SJCRH30 (cell line): ENCODE data around the gene PHACTR4. TPM values are rescaled to one million over a fixed set of nuclear protein-coding genes. Genes with fewer than 3 reads are reported as not detected.

Experiments
- DNase-seq, 2 experiments: peaks; one replicate each; pipeline ENCODE4 v3.0.0-alpha.2; 2015 to 2020
- H3K27ac ChIP-seq: fragments of 250-450 bp; sonication (Bioruptor Pico); 2 replicates; pipeline ENCODE4 v1.5.1; 2020; ENCODE audit warnings: mild to moderate bottlenecking, moderate library complexity
- H3K27me3 ChIP-seq: fragments of 250-450 bp; sonication (Bioruptor Pico); 2 replicates; pipeline ENCODE4 v1.5.1; 2020; ENCODE audit warnings: mild to moderate bottlenecking, moderate library complexity
- H3K36me3 ChIP-seq: fragments of 250-450 bp; sonication (Bioruptor Pico); 2 replicates; pipeline ENCODE4 v1.5.1; 2020; ENCODE audit warnings: mild to moderate bottlenecking, moderate library complexity
- H3K4me1 ChIP-seq: fragments of 250-450 bp; sonication (Bioruptor Pico); 2 replicates; pipeline ENCODE4 v1.5.1; 2020; ENCODE audit warnings: mild to moderate bottlenecking, moderate library complexity
- H3K4me3 ChIP-seq: fragments of 250-450 bp; sonication (Bioruptor Pico); 2 replicates; pipeline ENCODE4 v1.5.1; 2020; ENCODE audit warnings: mild to moderate bottlenecking, moderate library complexity
- H3K9me3 ChIP-seq: fragments of 250-450 bp; sonication (Bioruptor Pico); replicated peaks from 2 replicates; pipeline ENCODE4 v1.5.1; 2020; ENCODE audit warnings: mild to moderate bottlenecking, moderate library complexity
- total RNA-seq: library from RNA; depleted of rRNA; stranded (reverse); fragments of >200 nt; shearing (Covaris generic); gene quantifications from 2 replicates; pipeline ENCODE4 v1.2.3, GENCODE V29; 2014

Gene PHACTR4
- total RNA-seq, 1 experiment from 2014 or later: 38.2 TPM

DNA sequence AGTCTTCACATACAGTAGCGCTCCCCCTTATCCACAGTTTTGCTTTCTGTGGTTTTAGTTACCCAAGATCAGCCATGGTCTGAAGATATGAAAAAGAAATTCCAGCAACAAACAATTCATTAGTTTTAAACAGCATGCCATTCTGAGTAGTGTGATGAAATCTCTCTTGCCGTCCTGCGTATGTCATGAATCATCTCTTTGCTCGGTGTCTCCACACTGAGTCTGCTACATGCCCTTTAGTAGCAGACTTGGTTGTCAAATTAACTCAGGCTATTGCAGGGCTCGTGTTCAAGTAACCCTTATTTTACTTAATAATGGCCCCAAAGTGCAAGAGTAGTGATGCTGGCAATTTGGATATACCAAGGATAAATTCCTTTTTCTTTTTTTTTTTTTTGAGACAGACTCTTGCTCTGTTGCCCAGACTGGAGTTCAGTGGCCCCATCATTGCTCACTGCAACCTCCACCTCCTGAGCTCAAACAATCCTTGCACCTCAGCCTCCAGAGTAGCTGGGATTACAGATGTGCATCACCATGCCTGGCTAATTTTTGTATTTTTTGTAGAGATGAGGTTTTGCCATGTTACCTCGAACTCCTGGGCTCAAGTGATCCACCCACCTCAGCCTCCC lies 22.6 kb downstream of the PHACTR4 start:
- H3K27me3 ChIP-seq: no peaks in the 10 kb centered on the region
- H3K9me3 ChIP-seq: no peaks in the 10 kb centered on the region
- no peaks in the 10 kb centered on the region for H3K4me1 ChIP-seq
- H3K4me3 ChIP-seq: no peak overlapping the region
- no peak overlapping the region for H3K27ac ChIP-seq
- peaks cover 13% of the 10 kb centered on the region for H3K36me3 ChIP-seq
- no peak for DNase-seq

DNA sequence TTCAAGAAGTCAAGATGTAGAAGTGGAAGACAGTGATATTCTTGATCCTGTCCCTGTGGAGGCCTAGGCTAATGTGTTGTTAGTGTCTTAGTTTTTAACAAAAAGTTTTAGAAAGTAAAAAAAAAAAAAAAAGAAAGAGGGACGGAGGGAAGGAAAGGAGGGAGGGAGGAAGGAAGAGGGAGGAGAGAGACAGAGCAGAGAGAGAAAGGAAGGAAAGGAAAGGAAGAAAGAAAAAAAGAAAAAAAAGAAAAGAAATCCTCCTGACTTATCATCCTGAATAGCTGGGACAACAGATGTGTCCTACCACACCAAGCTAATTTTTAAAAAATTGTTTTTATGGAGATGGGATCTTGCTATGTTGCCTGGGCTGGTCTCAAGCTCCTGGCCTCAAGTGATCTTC lies 24.6 kb downstream of the PHACTR4 start:
- H3K9me3 ChIP-seq: no peaks in the 10 kb centered on the region
- H3K4me1 ChIP-seq: no peaks in the 10 kb centered on the region
- H3K27me3 ChIP-seq: no peaks in the 10 kb centered on the region
- no peak for DNase-seq
- no peak overlapping the region for H3K4me3 ChIP-seq
- peaks cover 19% of the 10 kb centered on the region for H3K36me3 ChIP-seq
- no peak overlapping the region for H3K27ac ChIP-seq

DNA sequence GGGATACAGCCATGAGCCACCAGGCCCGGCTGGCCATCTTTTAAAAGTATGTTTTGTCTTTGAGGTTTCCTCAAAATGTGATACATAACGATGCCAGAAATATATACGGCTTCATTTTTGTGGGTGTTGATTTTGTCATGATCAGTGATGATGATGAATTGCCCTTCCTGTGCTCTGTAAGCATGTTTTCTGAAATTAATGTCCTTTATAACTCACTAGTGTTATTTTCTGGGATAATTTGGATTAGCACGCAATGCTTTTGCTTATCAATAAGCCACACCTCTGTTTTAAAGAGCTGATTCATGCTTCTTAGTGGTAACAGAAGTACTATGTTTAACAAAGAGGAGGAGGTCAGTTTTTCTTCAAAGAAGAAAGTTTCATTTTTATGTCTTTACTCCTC lies 25.6 kb downstream of the PHACTR4 start:
- Histone ChIP-seq H3K4me1 (no peaks in the 10 kb centered on the region), H3K27me3 (no peaks in the 10 kb centered on the region), H3K4me3 (no peak overlapping the region), H3K9me3 (no peaks in the 10 kb centered on the region), H3K36me3 (peaks cover 22% of the 10 kb centered on the region), H3K27ac (no peak overlapping the region)
- no peak for DNase-seq

DNA sequence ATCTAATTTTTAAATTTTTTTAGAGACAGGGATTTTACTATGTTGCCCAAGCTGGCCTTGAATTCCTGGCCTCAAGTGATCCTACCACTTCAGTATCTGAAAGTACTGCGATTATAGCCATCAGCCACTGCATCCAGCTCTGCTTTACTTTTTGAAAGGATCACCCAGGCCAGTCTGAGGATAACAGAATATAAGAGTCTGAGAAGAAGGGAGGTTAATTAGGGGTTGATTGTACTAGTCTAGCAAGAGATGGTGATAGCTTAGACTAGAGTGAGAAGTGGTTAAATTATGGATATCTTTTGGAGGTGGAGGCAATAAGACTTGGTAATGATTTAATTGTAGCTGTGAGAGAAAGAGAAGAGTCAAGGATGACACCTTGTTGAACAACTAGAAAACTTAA lies 32.2 kb downstream of the PHACTR4 start:
- no peaks in the 10 kb centered on the region for H3K9me3 ChIP-seq
- peaks cover 14% of the 10 kb centered on the region for H3K36me3 ChIP-seq
- no peak overlapping the region for H3K27ac ChIP-seq
- H3K4me3 ChIP-seq: no peak overlapping the region
- DNase-seq: no peak
- no peaks in the 10 kb centered on the region for H3K27me3 ChIP-seq
- H3K4me1 ChIP-seq: no peaks in the 10 kb centered on the region

DNA sequence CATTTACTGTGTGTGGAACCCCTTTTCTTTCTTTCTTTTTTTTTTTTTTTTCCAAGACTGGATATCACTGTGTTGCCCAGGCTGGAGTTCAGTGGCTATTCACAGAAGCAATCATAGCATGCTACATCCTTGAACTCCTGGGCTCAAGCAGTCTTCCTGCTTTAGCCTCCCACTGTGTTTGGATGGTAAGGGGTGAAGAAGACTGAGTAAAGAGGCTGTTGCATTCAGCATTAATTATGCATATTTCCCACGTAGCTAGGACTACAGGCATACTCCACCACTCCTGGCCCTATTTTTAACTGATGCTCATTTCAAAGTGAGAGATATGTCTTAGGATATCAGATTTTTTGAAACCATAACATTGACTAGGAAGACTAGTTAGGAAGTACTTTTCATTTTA lies 39.5 kb downstream of the PHACTR4 start:
- Histone ChIP-seq H3K27me3 (no peaks in the 10 kb centered on the region), H3K9me3 (no peaks in the 10 kb centered on the region), H3K4me1 (no peaks in the 10 kb centered on the region), H3K27ac (no peak overlapping the region), H3K4me3 (no peak overlapping the region), H3K36me3 (peaks cover 21% of the 10 kb centered on the region)
- DNase-seq: no peak

DNA sequence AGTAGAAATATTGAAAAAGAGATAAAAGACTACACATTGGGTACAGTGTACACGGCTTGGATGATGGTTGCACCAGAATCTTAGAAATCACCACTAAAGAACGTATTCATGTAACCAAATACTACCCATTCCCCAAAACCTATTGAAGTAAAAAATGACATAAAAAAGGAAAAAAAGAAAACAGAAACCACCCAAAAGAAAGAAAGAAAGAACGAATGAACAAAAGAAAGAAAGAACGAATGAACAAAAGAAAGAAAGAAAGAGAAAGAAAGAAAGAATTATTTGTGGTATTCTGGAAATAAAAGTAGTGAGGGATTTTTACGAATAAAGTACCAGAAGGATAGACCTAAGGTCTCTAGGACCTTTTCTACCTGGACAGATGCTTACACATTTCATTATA lies 42.1 kb downstream of the PHACTR4 start:
- Histone ChIP-seq H3K27ac (no peak overlapping the region), H3K36me3 (peaks cover 21% of the 10 kb centered on the region), H3K27me3 (no peaks in the 10 kb centered on the region), H3K4me1 (no peaks in the 10 kb centered on the region), H3K9me3 (no peaks in the 10 kb centered on the region), H3K4me3 (no peak overlapping the region)
- no peak for DNase-seq

DNA sequence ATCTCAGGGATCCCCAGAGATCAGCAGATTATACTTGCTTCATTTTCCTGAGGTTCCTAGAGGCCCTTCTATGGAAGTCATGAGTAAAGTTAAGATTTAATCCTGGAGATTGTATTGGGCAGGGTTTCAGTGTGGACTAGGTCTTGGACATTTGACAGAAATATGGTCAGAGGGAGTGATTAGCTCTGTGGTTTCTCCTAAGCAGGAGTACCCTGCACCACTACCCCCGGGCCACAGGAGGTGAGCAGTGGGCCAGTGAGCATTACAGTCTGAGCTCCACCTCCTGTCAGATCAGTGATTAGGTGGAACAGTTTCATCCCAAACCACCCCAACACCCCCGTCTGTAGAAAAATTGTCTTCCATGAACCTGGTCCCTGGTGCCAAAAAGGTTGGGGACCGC lies 43.2 kb downstream of the PHACTR4 start:
- H3K4me3 ChIP-seq: no peak overlapping the region

DNA sequence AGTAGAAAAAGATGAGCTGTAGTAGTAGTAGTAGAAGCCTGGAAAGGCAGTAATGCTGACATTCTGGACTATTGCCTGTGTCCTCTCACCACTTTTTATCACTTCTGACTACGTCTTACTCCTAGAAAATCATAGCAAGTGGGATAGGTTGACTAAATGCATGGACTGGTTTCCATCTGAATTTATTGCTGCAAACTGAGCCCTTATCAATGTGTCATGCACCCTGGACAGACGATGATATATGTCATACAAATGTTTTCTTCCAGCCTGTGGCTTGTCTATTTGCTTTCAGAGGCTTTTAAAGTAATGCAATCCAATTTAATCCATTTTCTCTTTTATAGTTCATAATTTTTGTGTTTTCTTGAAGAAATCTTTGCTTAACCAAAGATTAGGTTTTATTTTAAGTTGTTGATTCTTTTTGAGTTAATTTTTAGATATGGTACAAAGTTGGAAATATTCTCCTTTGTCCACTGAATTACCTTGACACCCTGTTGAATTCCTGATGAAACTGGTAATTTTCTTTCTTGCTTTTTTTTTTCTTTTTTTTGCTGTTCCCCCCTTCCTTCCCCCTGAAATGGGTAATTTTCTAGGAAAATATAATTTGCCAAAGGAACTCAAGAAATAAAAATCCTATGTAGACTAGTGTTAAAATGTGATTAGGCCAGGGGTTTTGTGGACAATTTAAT lies 47.1 kb downstream of the PHACTR4 start:
- H3K9me3 ChIP-seq: no peaks in the 10 kb centered on the region
- no peaks in the 10 kb centered on the region for H3K4me1 ChIP-seq
- no peak overlapping the region for H3K4me3 ChIP-seq
- peaks cover 11% of the 10 kb centered on the region for H3K36me3 ChIP-seq
- DNase-seq: no peak
- no peak overlapping the region for H3K27ac ChIP-seq
- H3K27me3 ChIP-seq: no peaks in the 10 kb centered on the region

More for the DNA sequence above, 43.2 kb downstream of the PHACTR4 start:
- Histone ChIP-seq H3K27ac (no peak overlapping the region), H3K4me1 (no peaks in the 10 kb centered on the region), H3K9me3 (no peaks in the 10 kb centered on the region), H3K36me3 (peaks cover 21% of the 10 kb centered on the region), H3K27me3 (no peaks in the 10 kb centered on the region)
- DNase-seq: no peak

DNA sequence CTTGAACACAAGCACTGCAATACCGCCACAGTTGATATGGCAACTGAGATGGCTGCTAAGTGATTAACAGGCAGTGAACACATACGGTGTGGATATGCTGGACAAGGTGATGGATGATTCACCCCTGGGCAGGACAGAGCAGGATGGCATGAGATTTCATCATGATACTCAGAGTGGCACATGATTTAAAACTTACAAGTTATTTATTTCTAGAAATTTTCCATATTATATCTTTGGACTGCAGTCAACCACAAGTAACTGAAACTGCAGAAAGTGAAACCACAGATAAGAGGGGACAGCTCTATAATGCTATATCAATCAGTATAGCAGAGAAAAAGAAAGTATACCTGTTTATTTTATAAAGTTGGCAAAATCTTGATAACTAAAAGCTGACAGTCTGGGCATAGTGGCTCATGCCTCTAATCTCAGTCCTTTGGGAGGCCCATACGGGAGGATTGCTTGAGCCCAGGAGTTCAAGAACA lies 47.9 kb downstream of the PHACTR4 start:
- H3K4me3 ChIP-seq: no peak overlapping the region
- H3K27me3 ChIP-seq: no peaks in the 10 kb centered on the region
- H3K27ac ChIP-seq: no peak overlapping the region
- no peaks in the 10 kb centered on the region for H3K4me1 ChIP-seq
- no peak for DNase-seq
- H3K36me3 ChIP-seq: peaks cover 8% of the 10 kb centered on the region
- H3K9me3 ChIP-seq: no peaks in the 10 kb centered on the region

DNA sequence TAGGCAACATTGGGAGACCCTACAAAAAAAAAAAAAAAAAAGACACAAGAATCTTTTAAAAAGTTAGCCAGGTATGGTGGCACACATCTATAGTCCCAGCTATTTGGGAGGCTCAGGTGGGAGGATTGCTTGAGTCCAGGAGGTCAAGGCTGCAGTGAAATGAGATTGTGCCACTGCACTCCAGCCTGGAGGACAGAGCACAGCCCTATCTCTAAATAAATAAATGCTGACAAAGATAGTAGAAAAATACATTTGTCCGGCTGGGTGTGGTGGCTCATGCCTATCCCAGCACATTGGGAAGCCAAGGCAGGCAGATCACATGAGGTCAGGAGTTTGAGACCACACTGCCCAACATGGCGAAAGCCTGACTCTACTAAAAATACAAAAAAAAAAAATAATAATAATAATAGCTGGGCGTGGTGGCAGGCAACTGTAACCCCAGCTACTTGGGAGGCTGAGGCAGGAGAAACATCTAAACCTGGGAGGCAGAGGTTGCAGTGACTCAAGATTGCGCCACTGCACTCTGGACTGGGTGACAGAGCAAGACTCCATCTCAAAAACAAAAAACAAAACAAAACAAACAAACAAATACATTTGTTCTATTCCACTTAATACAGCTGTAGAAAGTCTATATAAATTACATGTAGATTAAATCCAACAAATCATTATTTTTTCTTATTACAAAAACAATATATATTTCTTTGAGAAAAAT lies 48.5 kb downstream of the PHACTR4 start:
- H3K27me3 ChIP-seq: no peaks in the 10 kb centered on the region
- no peak overlapping the region for H3K27ac ChIP-seq
- H3K9me3 ChIP-seq: no peaks in the 10 kb centered on the region
- peaks cover 8% of the 10 kb centered on the region for H3K36me3 ChIP-seq
- H3K4me3 ChIP-seq: no peak overlapping the region
- no peak for DNase-seq
- H3K4me1 ChIP-seq: no peaks in the 10 kb centered on the region

DNA sequence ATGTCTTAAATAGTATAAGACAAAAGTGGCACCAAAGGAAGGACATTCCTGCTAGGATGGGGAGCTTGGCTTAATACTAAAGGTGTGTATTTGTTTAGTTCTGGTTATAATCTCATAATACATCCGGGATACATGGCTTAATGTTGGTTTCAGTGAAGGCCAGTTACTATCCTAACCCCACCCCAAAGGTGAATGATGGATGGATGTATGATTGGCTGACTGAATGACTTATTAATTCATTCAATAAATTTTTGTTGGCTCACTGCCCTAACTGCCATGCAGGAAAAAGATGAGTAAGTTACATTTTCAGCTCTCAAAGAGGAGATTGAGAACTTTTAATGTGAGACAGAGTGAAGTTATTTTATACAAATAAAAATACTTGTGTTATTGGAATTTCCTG lies 52.2 kb downstream of the PHACTR4 start:
- Histone ChIP-seq H3K27ac (no peak overlapping the region), H3K27me3 (no peaks in the 10 kb centered on the region), H3K4me1 (no peaks in the 10 kb centered on the region), H3K4me3 (no peak overlapping the region), H3K36me3 (peaks cover 18% of the 10 kb centered on the region), H3K9me3 (no peaks in the 10 kb centered on the region)
- no peak for DNase-seq

DNA sequence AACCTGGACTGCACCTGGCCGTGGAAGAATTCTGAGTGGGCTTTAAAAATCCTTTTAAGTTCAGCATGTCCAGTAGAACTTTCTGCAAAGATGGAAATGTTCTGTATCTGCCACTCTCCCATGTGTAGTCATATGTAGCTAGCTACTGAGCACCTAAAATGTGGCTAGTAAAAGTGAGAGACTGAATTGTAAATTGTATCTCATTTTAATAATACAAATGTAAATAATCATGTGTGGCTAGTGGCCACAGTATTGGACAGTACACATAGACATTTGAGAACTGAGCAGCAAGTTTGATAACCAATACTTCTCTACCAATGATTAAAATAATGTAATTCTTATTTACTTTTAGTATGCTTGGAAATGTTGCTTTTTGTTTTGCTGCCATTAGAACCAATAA lies 57.3 kb downstream of the PHACTR4 start:
- Histone ChIP-seq H3K27ac (no peak overlapping the region), H3K27me3 (no peaks in the 10 kb centered on the region), H3K4me3 (no peak overlapping the region), H3K36me3 (peaks cover 14% of the 10 kb centered on the region), H3K9me3 (no peaks in the 10 kb centered on the region), H3K4me1 (no peaks in the 10 kb centered on the region)
- no peak for DNase-seq

DNA sequence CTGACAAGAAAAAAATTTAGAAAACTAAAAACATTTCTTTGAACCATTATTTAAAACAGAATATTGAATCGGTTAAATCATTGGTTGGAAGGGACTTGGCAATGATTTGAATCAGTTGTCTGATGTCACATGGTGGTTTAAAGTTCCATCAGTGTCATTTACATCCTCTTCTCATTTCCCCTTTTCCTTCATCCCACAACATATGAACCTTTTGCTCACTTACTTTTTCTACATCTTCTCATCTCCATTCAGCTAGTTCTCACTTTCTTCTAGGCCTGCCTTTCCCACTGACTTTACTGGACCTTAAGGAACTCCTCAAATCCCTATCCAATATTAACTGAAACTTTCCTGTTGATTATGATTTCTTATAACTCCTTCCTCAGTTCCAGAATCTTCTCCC lies 58.5 kb downstream of the PHACTR4 start:
- no peak overlapping the region for H3K27ac ChIP-seq

DNA sequence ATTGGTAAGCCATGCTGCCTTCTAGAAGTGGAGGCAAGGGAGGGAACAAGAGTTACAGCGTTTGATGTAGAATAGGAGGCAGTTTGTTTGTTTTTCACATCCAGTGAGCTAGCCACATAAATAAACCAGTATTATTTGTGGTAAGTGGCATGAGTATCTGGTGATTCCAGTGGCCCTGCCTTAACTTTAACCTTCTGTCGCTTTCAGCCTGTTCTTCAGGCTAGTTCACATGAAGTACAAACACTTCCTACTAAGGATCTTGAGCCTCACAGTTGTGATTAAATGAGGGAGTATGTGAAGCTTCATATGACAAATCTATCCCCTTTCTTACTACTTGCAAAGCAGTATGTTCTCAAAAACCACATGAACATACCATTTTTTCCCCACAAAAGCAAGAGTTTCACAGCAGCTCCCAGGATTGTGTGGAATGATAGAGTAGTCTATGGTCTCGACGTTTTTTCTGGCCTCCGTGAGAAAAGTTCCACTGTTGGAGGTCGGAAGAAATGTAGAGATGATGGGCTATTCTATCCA lies 59.5 kb downstream of the PHACTR4 start:
- no peaks in the 10 kb centered on the region for H3K4me1 ChIP-seq
- no peaks in the 10 kb centered on the region for H3K27me3 ChIP-seq
- no peak for DNase-seq
- no peak overlapping the region for H3K4me3 ChIP-seq
- peaks cover 12% of the 10 kb centered on the region for H3K36me3 ChIP-seq
- no peaks in the 10 kb centered on the region for H3K9me3 ChIP-seq
- no peak overlapping the region for H3K27ac ChIP-seq

More for the DNA sequence above, 58.5 kb downstream of the PHACTR4 start:
- H3K27me3 ChIP-seq: no peaks in the 10 kb centered on the region
- H3K9me3 ChIP-seq: no peaks in the 10 kb centered on the region
- DNase-seq: no peak
- no peak overlapping the region for H3K4me3 ChIP-seq
- H3K36me3 ChIP-seq: peaks cover 14% of the 10 kb centered on the region
- H3K4me1 ChIP-seq: no peaks in the 10 kb centered on the region

DNA sequence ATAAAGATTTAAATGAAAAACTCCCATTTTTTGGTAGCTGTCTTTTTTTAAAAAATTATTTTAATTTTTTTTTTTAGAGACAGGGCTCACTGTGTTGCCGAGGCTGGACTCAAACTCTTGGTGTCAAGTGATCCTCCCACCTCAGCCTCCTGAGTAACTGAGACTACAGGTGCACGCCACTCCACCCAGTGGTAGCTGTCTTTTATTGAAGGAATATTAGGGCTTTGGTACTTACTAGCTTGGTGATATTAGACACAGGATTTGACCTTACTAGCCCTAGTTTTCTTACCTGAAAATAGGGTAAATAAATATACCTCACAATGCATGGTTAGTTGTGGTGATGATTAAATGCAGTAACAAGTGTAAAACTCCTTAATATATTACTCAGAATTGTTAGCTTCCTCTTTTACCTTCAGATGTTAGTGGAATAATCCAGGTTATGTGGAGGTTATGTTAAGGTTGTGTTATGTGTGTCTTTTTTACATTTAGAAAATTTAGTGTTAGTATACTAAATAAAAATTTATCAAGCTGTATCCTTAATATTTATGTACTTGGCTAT lies 66.8 kb downstream of the PHACTR4 start:
- H3K27me3 ChIP-seq: no peaks in the 10 kb centered on the region
- H3K4me3 ChIP-seq: no peak overlapping the region
- H3K36me3 ChIP-seq: no peaks in the 10 kb centered on the region
- H3K9me3 ChIP-seq: no peaks in the 10 kb centered on the region
- peaks cover 22% of the 10 kb centered on the region for H3K4me1 ChIP-seq
- no peak for DNase-seq
- no peak overlapping the region for H3K27ac ChIP-seq
